ENCODE results near the gene SETD5. TPM values are rescaled to one million over a fixed set of nuclear protein-coding genes. Genes with fewer than 3 reads are reported as not detected.
A peak's percentile ranks its signal among the peaks of the same experiment; 100 is the strongest.

SETD5 gene
- total and polyA plus RNA-seq, 2 donors (not counting 1 experiment from before 2014, with no cell fraction given), result 64.2 to 201 TPM

GRCh38 chr3:9386501-9387321 is 10.7 kb upstream of the SETD5 start:
- Histone ChIP-seq H3K9ac (ENCODE audit: low read length) (no peak overlapping the region), H3K4me1 (ENCODE audit: control insufficient read depth in 2 of 2, insufficient read depth in 2 of 2, low read length in 2 of 2) (peaks cover 0 to under 1% of the 10 kb centered on the region in 2 donors), H3K79me2 (ENCODE audit: control insufficient read depth, insufficient read depth, low read length) (peaks cover 58% of the 10 kb centered on the region), H4K20me1 (ENCODE audit: control insufficient read depth, insufficient read depth, low read length, poor library complexity, severe bottlenecking) (peaks cover 16% of the 10 kb centered on the region), H3K27ac (ENCODE audit: low read length in 2 of 2) (peak overlapping the region in 1 of 2 donors; percentile 43), H3K36me3 (replicated peaks in 1 of 2; ENCODE audit: control extremely low read depth in 1 of 2, control insufficient read depth in 1 of 2, extremely low read depth in 1 of 2, insufficient read depth in 2 of 2, low read length in 1 of 2) (peaks cover 32 to 77% of the 10 kb centered on the region in 2 experiments), H2AFZ (ENCODE audit: insufficient read depth, low read depth, low read length, poor library complexity, severe bottlenecking) (no peak overlapping the region), H3K4me2 (replicated peaks; ENCODE audit: low read depth, low read length, poor library complexity, severe bottlenecking) (no peak overlapping the region), H3K4me3 (ENCODE audit: control extremely low read depth in 1 of 5, extremely low read depth in 1 of 5, insufficient read depth in 1 of 5, low read depth in 2 of 5, low read length in 4 of 5) (no peak overlapping the region), H3K27me3 (replicated peaks in 1 of 4; ENCODE audit: control extremely low read depth in 1 of 4, control insufficient read depth in 3 of 4, insufficient read depth in 4 of 4, low read length in 3 of 4) (no peaks in the 10 kb centered on the region), H3K9me3 (ENCODE audit: control extremely low read depth in 1 of 3, control insufficient read depth in 2 of 3, insufficient read depth in 1 of 3, low read length in 2 of 3) (no peaks in the 10 kb centered on the region)
- Mint-ChIP-seq H3K4me3 (no peak overlapping the region), H3K27me3 (no peaks in the 10 kb centered on the region), H3K27ac (peak overlapping the region; percentile 57), H3K9me3 (ENCODE audit: insufficient read depth) (no peaks in the 10 kb centered on the region), H3K4me1 (peaks cover 16% of the 10 kb centered on the region)
- TF ChIP-seq CTCF (IDR thresholded peaks at IDR 0.05) (no peak), EZH2 (IDR thresholded peaks at IDR 0.05; ENCODE audit: borderline replicate concordance, insufficient read depth, low read depth, low read length, poor library complexity, severe bottlenecking) (no peak)
- WGBS (ENCODE audit: insufficient coverage), result 43% methylated on average over 1 of the region's 1 CpG
- CTCF ChIA-PET, result interaction anchor here (0.7 kb wide), 1 partner anchor 37 kb away, joined by 3 read pairs; no protein-coding TSS in a partner anchor
- DNase-seq (no peak), ATAC-seq (ENCODE audit: low read depth) (no peak)
- intact Hi-C loops (cut with micrococcal nuclease), result loop anchor here (5.0 kb wide), 1 partner anchor 36 kb away; no protein-coding TSS in a partner anchor
- POLR2A ChIA-PET, result interaction anchor here (0.6 kb wide), 1 partner anchor 8 kb away, joined by 3 read pairs; no protein-coding TSS in a partner anchor

GRCh38 chr3:9387322-9387655 is 10.1 kb upstream of the SETD5 start:
- no peaks in the 10 kb centered on the region for H3K27me3 Mint-ChIP-seq
- peaks cover 22% of the 10 kb centered on the region for H4K20me1 ChIP-seq (ENCODE audit: control insufficient read depth, insufficient read depth, low read length, poor library complexity, severe bottlenecking)
- DNase-seq (no peak), ATAC-seq (ENCODE audit: low read depth) (no peak)
- no peak overlapping the region for H3K27ac Mint-ChIP-seq
- no peaks in the 10 kb centered on the region for H3K9me3 ChIP-seq (ENCODE audit: control extremely low read depth in 1 of 3, control insufficient read depth in 2 of 3, insufficient read depth in 1 of 3, low read length in 2 of 3)
- intact Hi-C loops (cut with micrococcal nuclease), result loop anchor here (5.0 kb wide), 1 partner anchor 35 kb away; no protein-coding TSS in a partner anchor
- peaks cover 21% of the 10 kb centered on the region for H3K4me1 Mint-ChIP-seq
- TF ChIP-seq EZH2 (IDR thresholded peaks at IDR 0.05; ENCODE audit: borderline replicate concordance, insufficient read depth, low read depth, low read length, poor library complexity, severe bottlenecking), result no peak
- no peak for TF ChIP-seq CTCF (IDR thresholded peaks at IDR 0.05)
- H3K4me3 ChIP-seq (ENCODE audit: control extremely low read depth in 1 of 5, extremely low read depth in 1 of 5, insufficient read depth in 1 of 5, low read depth in 2 of 5, low read length in 4 of 5), result no peak overlapping the region
- peaks cover 0 to 6% of the 10 kb centered on the region in 2 donors for H3K4me1 ChIP-seq (ENCODE audit: control insufficient read depth in 2 of 2, insufficient read depth in 2 of 2, low read length in 2 of 2)
- peaks cover 63% of the 10 kb centered on the region for H3K79me2 ChIP-seq (ENCODE audit: control insufficient read depth, insufficient read depth, low read length)
- H3K9ac ChIP-seq (ENCODE audit: low read length), result no peak overlapping the region
- no peak overlapping the region for H2AFZ ChIP-seq (ENCODE audit: insufficient read depth, low read depth, low read length, poor library complexity, severe bottlenecking)
- no peak overlapping the region for H3K4me2 ChIP-seq (replicated peaks; ENCODE audit: low read depth, low read length, poor library complexity, severe bottlenecking)
- no peaks in the 10 kb centered on the region for H3K27me3 ChIP-seq (replicated peaks in 1 of 4; ENCODE audit: control extremely low read depth in 1 of 4, control insufficient read depth in 3 of 4, insufficient read depth in 4 of 4, low read length in 3 of 4)
- H3K36me3 ChIP-seq (replicated peaks in 1 of 2; ENCODE audit: control extremely low read depth in 1 of 2, control insufficient read depth in 1 of 2, extremely low read depth in 1 of 2, insufficient read depth in 2 of 2, low read length in 1 of 2), result peaks cover 32 to 82% of the 10 kb centered on the region in 2 experiments
- ChIA-PET POLR2A (no interaction called here), CTCF (no interaction called here)
- WGBS (ENCODE audit: insufficient coverage), result no CpG with 5 or more reads among the region's 2 CpGs
- no peak overlapping the region for H3K4me3 Mint-ChIP-seq
- no peak overlapping the region for H3K27ac ChIP-seq (ENCODE audit: low read length in 2 of 2)
- no peaks in the 10 kb centered on the region for H3K9me3 Mint-ChIP-seq (ENCODE audit: insufficient read depth)

Measured in B cell (primary cell).